SU-DHL-6 (cell line): ENCODE measurements around the gene TMEM184C.

Experiments used
- H2AFZ ChIP-seq: fragments of 200-600 bp; sonication (generic); 2 replicates; pipeline ENCODE4 v1.6.1; 2014; ENCODE audit warnings: low read depth, mild to moderate bottlenecking, moderate library complexity, mixed read lengths, antibody characterized with exemption, low read length; ENCODE audit not compliant: severe bottlenecking
- H3F3A ChIP-seq: fragments of 200-600 bp; shearing (Covaris generic); 2 replicates; pipeline ENCODE4 v1.6.0; 2016; ENCODE audit warnings: antibody characterized with exemption, mild to moderate bottlenecking; ENCODE audit not compliant: insufficient read depth
- H3K27ac ChIP-seq: fragments of 200-600 bp; sonication (generic); 2 replicates; pipeline ENCODE4 v1.5.1; 2016; ENCODE audit warnings: low read depth, mild to moderate bottlenecking, low read length, moderate library complexity, mixed read lengths
- H3K27me3 ChIP-seq: fragments of 200-600 bp; sonication (generic), shearing (Covaris generic); 2 replicates; pipeline ENCODE4 v1.6.0; 2014; ENCODE audit warnings: mild to moderate bottlenecking, low read length
- H3K36me3 ChIP-seq: fragments of 200-600 bp; sonication (generic); 2 replicates; pipeline ENCODE4 v1.6.1; 2014; ENCODE audit warnings: mild to moderate bottlenecking, low read length, mixed read lengths
- H3K4me2 ChIP-seq: fragments of 300-600, 200-600 bp; shearing (Covaris generic), sonication (generic); 2 replicates; pipeline ENCODE4 v1.6.0; 2014; ENCODE audit warnings: low read length, low read depth, mild to moderate bottlenecking; ENCODE audit not compliant: poor library complexity, severe bottlenecking
- H3K4me3 ChIP-seq: fragments of 200-600 bp; sonication (generic); 2 replicates; pipeline ENCODE4 v1.5.1; 2014; ENCODE audit warnings: antibody characterized with exemption, low read length, mild to moderate bottlenecking, mixed read lengths; ENCODE audit not compliant: insufficient read depth, poor library complexity, severe bottlenecking
- H3K79me2 ChIP-seq: fragments of 200-600 bp; sonication (generic); 2 replicates; pipeline ENCODE4 v1.6.1; 2014; ENCODE audit warnings: mild to moderate bottlenecking, low read length, moderate library complexity; ENCODE audit not compliant: insufficient read depth
- H3K9ac ChIP-seq: fragments of 200-600 bp; sonication (generic); 2 replicates; pipeline ENCODE4 v1.7.0; 2014; ENCODE audit warnings: mild to moderate bottlenecking, low read length
- H3K9me2 ChIP-seq: fragments of 200-600 bp; sonication (generic); replicated peaks from 2 replicates; pipeline ENCODE4 v1.6.1; 2014; ENCODE audit warnings: low read length; ENCODE audit not compliant: insufficient read depth
- H3K9me3 ChIP-seq: fragments of 200-600 bp; sonication (generic); 2 replicates; pipeline ENCODE4 v1.6.1; 2014; ENCODE audit warnings: low read length, mixed read lengths; ENCODE audit not compliant: insufficient read depth
- H4K20me1 ChIP-seq: fragments of 200-600 bp; sonication (generic); 2 replicates; pipeline ENCODE4 v1.6.1; 2014; ENCODE audit warnings: low read depth, mild to moderate bottlenecking, antibody characterized with exemption, low read length, moderate library complexity, mixed read lengths
- EZH2phosphoT487 ChIP-seq: fragments of 200-600 bp; sonication (generic), shearing (Covaris generic); conservative IDR thresholded peaks from 2 replicates; pipeline ENCODE4 v1.6.1; 2018; ENCODE audit warnings: mild to moderate bottlenecking, antibody characterized with exemption, low read length, moderate library complexity, mixed read lengths
- TF ChIP-seq, protein P1 (sequence below): fragments of 200-600 bp; sonication (generic); IDR thresholded peaks from one replicate; pipeline ENCODE4 v1.5.1; 2017; ENCODE audit warnings: antibody characterized with exemption, mild to moderate bottlenecking, low read length, moderate library complexity; ENCODE audit not compliant: insufficient read depth, poor library complexity, severe bottlenecking

Gene TMEM184C

DNA sequence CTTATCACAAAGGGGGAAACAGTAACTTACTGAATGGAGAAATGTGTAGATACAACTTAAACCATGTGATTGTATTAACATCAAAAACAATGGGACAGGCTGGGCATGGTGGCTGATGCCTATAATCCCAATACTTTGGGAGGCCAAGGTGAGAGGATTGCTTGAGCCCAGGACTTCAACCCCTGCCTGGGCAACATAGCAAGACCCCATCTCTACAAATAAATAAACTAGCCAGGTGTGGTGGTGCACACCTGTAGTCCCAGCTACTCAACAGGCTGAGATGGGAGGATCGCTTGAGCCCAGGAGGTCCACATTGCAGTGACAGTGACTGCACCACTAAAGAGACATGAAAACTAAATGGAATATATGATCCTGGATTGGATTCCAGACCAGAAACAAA is 26.4 kb downstream of the TMEM184C start:
- TF ChIP-seq, protein P1, sequence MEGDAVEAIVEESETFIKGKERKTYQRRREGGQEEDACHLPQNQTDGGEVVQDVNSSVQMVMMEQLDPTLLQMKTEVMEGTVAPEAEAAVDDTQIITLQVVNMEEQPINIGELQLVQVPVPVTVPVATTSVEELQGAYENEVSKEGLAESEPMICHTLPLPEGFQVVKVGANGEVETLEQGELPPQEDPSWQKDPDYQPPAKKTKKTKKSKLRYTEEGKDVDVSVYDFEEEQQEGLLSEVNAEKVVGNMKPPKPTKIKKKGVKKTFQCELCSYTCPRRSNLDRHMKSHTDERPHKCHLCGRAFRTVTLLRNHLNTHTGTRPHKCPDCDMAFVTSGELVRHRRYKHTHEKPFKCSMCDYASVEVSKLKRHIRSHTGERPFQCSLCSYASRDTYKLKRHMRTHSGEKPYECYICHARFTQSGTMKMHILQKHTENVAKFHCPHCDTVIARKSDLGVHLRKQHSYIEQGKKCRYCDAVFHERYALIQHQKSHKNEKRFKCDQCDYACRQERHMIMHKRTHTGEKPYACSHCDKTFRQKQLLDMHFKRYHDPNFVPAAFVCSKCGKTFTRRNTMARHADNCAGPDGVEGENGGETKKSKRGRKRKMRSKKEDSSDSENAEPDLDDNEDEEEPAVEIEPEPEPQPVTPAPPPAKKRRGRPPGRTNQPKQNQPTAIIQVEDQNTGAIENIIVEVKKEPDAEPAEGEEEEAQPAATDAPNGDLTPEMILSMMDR, result no peak
- TF ChIP-seq EZH2phosphoT487, result no peak

DNA sequence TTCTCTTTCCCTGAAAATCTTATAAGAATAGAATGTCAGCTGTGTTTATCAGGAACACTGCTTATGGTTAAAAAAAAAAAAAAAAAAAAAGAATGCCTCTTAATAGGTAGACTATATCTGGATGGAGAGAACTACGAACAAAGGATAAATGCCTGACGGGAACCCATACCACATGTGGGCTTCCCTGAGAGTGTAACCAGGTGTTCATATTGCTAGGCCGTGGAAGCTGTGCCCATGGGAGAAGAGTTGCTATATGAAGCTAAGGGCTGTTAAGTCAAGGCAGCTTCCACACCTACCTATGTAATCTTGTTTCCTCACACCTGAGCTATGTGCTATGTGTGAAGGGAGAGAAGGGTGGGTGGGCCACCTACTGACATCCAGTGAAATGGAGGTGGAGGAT is 27.3 kb downstream of the TMEM184C start:
- Histone ChIP-seq H3K79me2 (peaks cover 36% of the 10 kb centered on the region), H3K27ac (no peak overlapping the region), H3K9me2 (no peaks in the 10 kb centered on the region), H3K36me3 (0 out of 2 replicates have a peak, but pooled peaks cover 3% of the 10 kb centered on the region), H3K27me3 (no peaks in the 10 kb centered on the region), H4K20me1 (no peaks in the 10 kb centered on the region), H2AFZ (no peak overlapping the region), H3K9me3 (no peaks in the 10 kb centered on the region), H3K9ac (no peak overlapping the region), H3F3A (no peaks in the 10 kb centered on the region), H3K4me2 (no peak overlapping the region), H3K4me3 (no peak overlapping the region)
- TF ChIP-seq EZH2phosphoT487, result no peak
- TF ChIP-seq, protein P1, result no peak

More for the DNA sequence above, 26.4 kb downstream of the TMEM184C start:
- H3K27me3 ChIP-seq, result no peaks in the 10 kb centered on the region
- H3K9me3 ChIP-seq, result no peaks in the 10 kb centered on the region
- no peak overlapping the region for H2AFZ ChIP-seq
- no peak overlapping the region for H3K4me3 ChIP-seq
- H3K4me2 ChIP-seq, result no peak overlapping the region
- no peaks in the 10 kb centered on the region for H3F3A ChIP-seq
- H3K79me2 ChIP-seq, result peaks cover 27% of the 10 kb centered on the region
- H4K20me1 ChIP-seq, result no peaks in the 10 kb centered on the region
- H3K9ac ChIP-seq, result no peak overlapping the region
- no peaks in the 10 kb centered on the region for H3K9me2 ChIP-seq
- H3K27ac ChIP-seq, result no peak overlapping the region
- H3K36me3 ChIP-seq, result 0 out of 2 replicates have a peak, but pooled peaks cover 3% of the 10 kb centered on the region

DNA sequence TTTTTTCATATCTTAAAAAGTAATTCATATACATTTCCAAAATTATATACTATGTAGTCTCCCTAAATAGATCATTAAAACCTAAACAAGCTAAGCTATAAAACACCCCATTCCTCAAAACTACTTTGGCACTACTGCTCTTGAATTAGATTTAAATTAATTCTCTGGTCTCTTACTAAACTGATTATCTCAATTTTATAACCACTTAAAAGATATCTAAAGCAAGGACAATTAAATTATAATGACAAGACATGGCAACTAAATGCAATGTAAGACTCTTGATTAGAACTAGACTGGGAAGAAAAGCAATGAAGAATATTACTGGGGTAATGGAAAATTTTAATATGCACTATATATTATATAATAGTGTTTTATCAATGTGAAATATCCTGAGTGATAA is 27.9 kb downstream of the TMEM184C start:
- Histone ChIP-seq H3K36me3 (0 out of 2 replicates have a peak, but pooled peaks cover 3% of the 10 kb centered on the region), H3K79me2 (peaks cover 42% of the 10 kb centered on the region), H3K27me3 (no peaks in the 10 kb centered on the region), H3K27ac (no peak overlapping the region), H3K9ac (no peak overlapping the region), H2AFZ (no peak overlapping the region), H3K9me3 (no peaks in the 10 kb centered on the region), H3K9me2 (no peaks in the 10 kb centered on the region), H4K20me1 (no peaks in the 10 kb centered on the region), H3K4me3 (no peak overlapping the region), H3K4me2 (no peak overlapping the region), H3F3A (no peaks in the 10 kb centered on the region)
- TF ChIP-seq EZH2phosphoT487, result no peak
- TF ChIP-seq, protein P1, result no peak
